SK-N-SH (cell line): Measurements from ENCODE around the gene GAL. TPM values are rescaled to one million over a fixed set of nuclear protein-coding genes. Genes with fewer than 3 reads are reported as not detected.

ENCODE experiments used
- CTCF ChIA-PET: fragments of 300-600, 350-600 bp; formaldehyde crosslinking; extraction: SDS; loops from one replicate; lab custom pipeline; 2021; lab: Yijun Ruan, JAX
- POLR2A ChIA-PET: fragments of 350-600 bp; sonication (Branson Sonifier 250); formaldehyde crosslinking; extraction: SDS; loops from one replicate; lab custom pipeline; 2020; ENCODE audit warnings: antibody characterized with exemption, inconsistent platforms; lab: Yijun Ruan, JAX
- DNase-seq: peaks from one replicate; pipeline ENCODE4 v3.0.0; 2012
- H2AFZ ChIP-seq: fragments of 200-600 bp; sonication (generic); 2 replicates; pipeline ENCODE4 v1.8.1; 2016; ENCODE audit warnings: antibody characterized with exemption, mild to moderate bottlenecking, low read depth
- H3F3A ChIP-seq: fragments of 200-600 bp; sonication (generic); replicated peaks from 2 replicates; pipeline ENCODE3; 2016; ENCODE audit warnings: antibody characterized with exemption, mild to moderate bottlenecking; ENCODE audit not compliant: insufficient read depth
- H3K27ac ChIP-seq, 2 experiments: fragments of 200-500 bp in 1 of 2; fragments of 200-600 bp in 1 of 2; sonication (Bioruptor generic) in 1 of 2; sonication (generic), shearing (Covaris generic) in 1 of 2; 2 replicates each; pipeline versions ENCODE4 v1.5.1 to v1.6.1; 2014 to 2016; ENCODE audit warnings: low read depth in 2 of 2, inconsistent platforms in 1 of 2, low read length in 1 of 2, mild to moderate bottlenecking in 1 of 2, mixed read lengths in 1 of 2
- H3K27me3 ChIP-seq: fragments of 200-600 bp; sonication (generic), shearing (Covaris generic); 2 replicates; pipeline ENCODE4 v1.6.1; 2016; ENCODE audit warnings: mixed run types; ENCODE audit not compliant: insufficient read depth
- H3K36me3 ChIP-seq, 2 experiments: fragments of 200-500 bp in 1 of 2; fragments of 200-600 bp in 1 of 2; sonication (Bioruptor generic) in 1 of 2; sonication (generic) in 1 of 2; replicated peaks in 1 of 2; 2 replicates each; pipeline versions ENCODE3 to v1.5.1; 2014 to 2016; ENCODE audit warnings: low read length in 1 of 2, mild to moderate bottlenecking in 1 of 2; ENCODE audit not compliant: insufficient read depth in 2 of 2, control insufficient read depth in 1 of 2
- H3K4me1 ChIP-seq, 2 experiments: fragments of 200-500 bp in 1 of 2; fragments of 200-600 bp in 1 of 2; sonication (Bioruptor generic) in 1 of 2; sonication (generic), shearing (Covaris generic) in 1 of 2; 2 replicates each; pipeline versions ENCODE4 v1.5.1 to v1.6.1; 2014 to 2016; ENCODE audit warnings: low read depth in 1 of 2, low read length in 1 of 2, mixed run types in 1 of 2; ENCODE audit not compliant: insufficient read depth in 2 of 2, control insufficient read depth in 1 of 2
- H3K4me2 ChIP-seq: fragments of 200-600 bp; sonication (generic), shearing (Covaris generic); 2 replicates; pipeline ENCODE4 v1.6.1; 2017; ENCODE audit warnings: mixed run types
- H3K4me3 ChIP-seq, 2 experiments: fragments of 200-500 bp in 1 of 2; fragments of 200-600 bp in 1 of 2; sonication (Bioruptor generic) in 1 of 2; sonication (generic), shearing (Covaris generic) in 1 of 2; 2 replicates each; pipeline versions ENCODE4 v1.5.1 to v1.8.1; 2014 to 2016; ENCODE audit warnings: low read depth in 2 of 2, inconsistent platforms in 1 of 2, low read length in 1 of 2, mild to moderate bottlenecking in 1 of 2, mixed read lengths in 1 of 2, moderate library complexity in 1 of 2
- H3K79me2 ChIP-seq: fragments of 200-600 bp; sonication (generic); 2 replicates; pipeline ENCODE4 v1.8.1; 2017; ENCODE audit warnings: mild to moderate bottlenecking; ENCODE audit not compliant: insufficient read depth
- H3K9ac ChIP-seq: fragments of 200-600 bp; sonication (generic); 2 replicates; pipeline ENCODE4 v1.6.1; 2017; ENCODE audit warnings: mixed run types
- H3K9me2 ChIP-seq: fragments of 200-600 bp; sonication (generic); 2 replicates; pipeline ENCODE4 v1.6.1; 2017; ENCODE audit warnings: mixed run types
- H3K9me3 ChIP-seq: fragments of 200-600 bp; sonication (generic); 2 replicates; pipeline ENCODE4 v1.6.1; 2017; ENCODE audit warnings: mixed run types, mild to moderate bottlenecking, moderate library complexity
- H4K20me1 ChIP-seq: fragments of 200-600 bp; sonication (generic); 2 replicates; pipeline ENCODE4 v1.6.1; 2017; ENCODE audit warnings: mild to moderate bottlenecking, mixed run types; ENCODE audit not compliant: insufficient read depth
- CTCF ChIP-seq: fragments of 200-600 bp; sonication (generic); IDR thresholded peaks from 2 replicates; pipeline ENCODE4 v1.6.1; 2017; ENCODE audit warnings: antibody characterized with exemption, mild to moderate bottlenecking, moderate library complexity
- ELF1 ChIP-seq: IDR thresholded peaks from 2 replicates; pipeline ENCODE4 v1.4.0; 2012
- FOXJ3 ChIP-seq: sonication (generic); formaldehyde crosslinking; IDR thresholded peaks from 2 replicates; pipeline ENCODE4 v1.5.1; 2020; ENCODE audit warnings: mild to moderate bottlenecking, missing genetic modification reagents
- FOXM1 ChIP-seq: IDR thresholded peaks from 2 replicates; pipeline ENCODE4 v1.4.0; 2012; ENCODE audit warnings: low read depth, mild to moderate bottlenecking
- GATA2 ChIP-seq: sonication (generic); formaldehyde crosslinking; IDR thresholded peaks from 2 replicates; pipeline ENCODE4 v1.5.0; 2020; ENCODE audit warnings: mild to moderate bottlenecking, missing genetic modification reagents
- IRF3 ChIP-seq: fragments of 150-350 bp; IDR thresholded peaks from 2 replicates; pipeline ENCODE4 v1.6.1; 2016; ENCODE audit warnings: mild to moderate bottlenecking, low read depth, low read length
- MAX ChIP-seq: IDR thresholded peaks from 2 replicates; pipeline ENCODE4 v1.4.0; 2012; ENCODE audit warnings: low read depth
- MXI1 ChIP-seq: IDR thresholded peaks from 2 replicates; pipeline ENCODE4 v1.6.1; 2012; ENCODE audit warnings: mild to moderate bottlenecking, low read depth, low read length, improper control_type of control experiment
- RCOR1 ChIP-seq: fragments of 150-350 bp; IDR thresholded peaks from 2 replicates; pipeline ENCODE4 v1.6.1; 2017; ENCODE audit warnings: antibody characterized with exemption, low read length
- RXRA ChIP-seq: IDR thresholded peaks from 2 replicates; pipeline ENCODE4 v1.4.0; 2012; ENCODE audit warnings: low read depth, mild to moderate bottlenecking, borderline replicate concordance
- TCF12 ChIP-seq: IDR thresholded peaks from 2 replicates; pipeline ENCODE4 v1.4.0; 2012
- TEAD4 ChIP-seq: IDR thresholded peaks from 2 replicates; pipeline ENCODE4 v1.4.0; 2012; ENCODE audit warnings: mild to moderate bottlenecking, borderline replicate concordance; ENCODE audit not compliant: insufficient read depth
- USF1 ChIP-seq: IDR thresholded peaks from 2 replicates; pipeline ENCODE4 v1.4.0; 2012; ENCODE audit warnings: low read depth, borderline replicate concordance
- USF2 ChIP-seq: fragments of 150-350 bp; IDR thresholded peaks from 2 replicates; pipeline ENCODE4 v1.6.1; 2017; ENCODE audit warnings: antibody characterized with exemption, low read length, low read depth, borderline replicate concordance
- YY1 ChIP-seq: IDR thresholded peaks from 2 replicates; pipeline ENCODE4 v1.4.0; 2012; ENCODE audit warnings: low read depth, mild to moderate bottlenecking
- WGBS: methylation state at CpG from one replicate; pipeline ENCODE4 v1.1.6; 2017; ENCODE audit warnings: low lambda C conversion rate; 5-methylcytosine and 5-hydroxymethylcytosine counted together
- polyA plus RNA-seq, 3 experiments: library from polyadenylated mRNA; depleted of rRNA; stranded (reverse); fragments of >200 nt; gene quantifications; 2 replicates each; pipeline ENCODE4 v1.2.3, GENCODE V29; 2012

Gene GAL
- polyA plus RNA-seq, 1 of the 3 experiments (the other 2 are of a cell fraction) = 1.8 TPM

- Histone ChIP-seq H3K9me2 (no peaks in the 10 kb centered on the region), H4K20me1 (no peaks in the 10 kb centered on the region), H2AFZ (no peak overlapping the region), H3K36me3 (no peaks in the 10 kb centered on the region), H3F3A (peaks cover 5% of the 10 kb centered on the region), H3K9ac (no peak overlapping the region), H3K4me2 (no peak overlapping the region), H3K27ac (no peak overlapping the region; a peak in 1 of 4 replicates), H3K4me1 (peaks cover 5 to 58% of the 10 kb centered on the region in 2 experiments; a peak in 3 of 4 replicates), H3K4me3 (no peak overlapping the region), H3K79me2 (no peaks in the 10 kb centered on the region), H3K27me3 (peaks cover 9% of the 10 kb centered on the region; the same call in 1 of the 2 replicates), H3K9me3 (no peaks in the 10 kb centered on the region)
- no peak for DNase-seq
- 79% methylated on average over 9 of the region's 9 CpGs for WGBS
- ChIA-PET CTCF (interaction anchor here (1.2 kb wide), 1 partner anchor 226 kb away, joined by 3 read pairs; no protein-coding TSS in a partner anchor), POLR2A (no interaction called here)
- TF ChIP-seq CTCF = no peak
- TF ChIP-seq ELF1 = no peak
- TF ChIP-seq YY1 = no peak
- no peak for TF ChIP-seq MXI1
- TF ChIP-seq GATA2 (CRISPR knock-in tag) = no peak
- TF ChIP-seq USF1 = no peak
- TF ChIP-seq RCOR1 = no peak
- no peak for TF ChIP-seq FOXM1
- TF ChIP-seq MAX = no peak
- TF ChIP-seq USF2 = no peak
- no peak for TF ChIP-seq IRF3
- TF ChIP-seq RXRA = no peak
These were observed 20.2 kb upstream of the GAL start for GRCh38 chr11:68664141-68664540.

- no peak overlapping the region for H3K4me3 ChIP-seq
- TF ChIP-seq FOXJ3 (no peak), TEAD4 (no peak), TCF12 (no peak)
- no peak overlapping the region for H3K9ac ChIP-seq
- ChIA-PET CTCF (interaction anchor here (0.5 to 1.2 kb wide), 2 partner anchors 52 to 225 kb away, joined by 3 read pairs; no protein-coding TSS in a partner anchor), POLR2A (no interaction called here)
- no peaks in the 10 kb centered on the region for H3K36me3 ChIP-seq
- H3F3A ChIP-seq = no peaks in the 10 kb centered on the region
- H4K20me1 ChIP-seq = no peaks in the 10 kb centered on the region
- 81% methylated on average over 7 of the region's 7 CpGs for WGBS
- peaks cover 0 to 50% of the 10 kb centered on the region in 2 experiments; a peak in 2 of 4 replicates for H3K4me1 ChIP-seq
- H3K27ac ChIP-seq = no peak overlapping the region; a peak in 1 of 4 replicates
- H3K79me2 ChIP-seq = no peaks in the 10 kb centered on the region
- peaks cover 9% of the 10 kb centered on the region; the same call in 1 of the 2 replicates for H3K27me3 ChIP-seq
- no peak overlapping the region for H2AFZ ChIP-seq
- no peaks in the 10 kb centered on the region for H3K9me2 ChIP-seq
- no peak for DNase-seq
- no peaks in the 10 kb centered on the region for H3K9me3 ChIP-seq
- H3K4me2 ChIP-seq = no peak overlapping the region
These were observed 19.4 kb upstream of the GAL start for GRCh38 chr11:68664906-68665305.
